WTC11 (cell line): ENCODE results near the gene SPHK1. TPM values are rescaled to one million over a fixed set of nuclear protein-coding genes. Genes with fewer than 3 reads are reported as not detected.

ENCODE experiments used
- ATAC-seq: fragments of 200-7000 bp; cut with Tn5 transposase; 2 replicates; pipeline ENCODE4 v1.10.0; 2021; ENCODE audit warnings: mild to moderate bottlenecking, moderate library complexity
- CTCF ChIA-PET: fragments of 300-600 bp; sonication (Branson Sonifier 250); formaldehyde crosslinking; loops from one replicate; lab custom pipeline; 2021; ENCODE audit warnings: antibody characterized with exemption; lab: Charles Lee
- POLR2A ChIA-PET: fragments of 350-600 bp; sonication (Branson Sonifier 250); formaldehyde crosslinking; loops from one replicate; lab custom pipeline; 2021; ENCODE audit warnings: antibody characterized with exemption; lab: Charles Lee
- DNase-seq: peaks from one replicate; pipeline ENCODE4 v3.0.0; 2021; ENCODE audit warnings: low spot score
- H3K27ac Mint-ChIP-seq: 2 replicates; pipeline ENCODE4 v1.8.0; 2021; ENCODE audit warnings: mixed read lengths
- H3K27me3 Mint-ChIP-seq: 2 replicates; pipeline ENCODE4 v1.8.0; 2021; ENCODE audit warnings: low read depth, mild to moderate bottlenecking, moderate library complexity, mixed read lengths
- H3K36me3 Mint-ChIP-seq: 2 replicates; pipeline ENCODE4 v1.8.0; 2021; ENCODE audit warnings: mixed read lengths
- H3K4me1 Mint-ChIP-seq: 2 replicates; pipeline ENCODE4 v1.8.0; 2022; ENCODE audit warnings: mixed read lengths
- H3K4me3 Mint-ChIP-seq: 2 replicates; pipeline ENCODE4 v1.8.0; 2021; ENCODE audit warnings: mild to moderate bottlenecking, moderate library complexity, mixed read lengths
- H3K9me3 Mint-ChIP-seq: 2 replicates; pipeline ENCODE4 v1.8.0; 2021; ENCODE audit warnings: mixed read lengths
- AR ChIP-seq: fragments of 250-450 bp; sonication (Bioruptor Pico); IDR thresholded peaks from 2 replicates; pipeline ENCODE4 v1.9.0; 2021; ENCODE audit warnings: mild to moderate bottlenecking
- ATF1 ChIP-seq: sonication (generic); formaldehyde crosslinking; IDR thresholded peaks from 2 replicates; pipeline ENCODE4 v1.8.1; 2023; ENCODE audit warnings: mild to moderate bottlenecking, moderate library complexity, missing genetic modification reagents
- ATF3 ChIP-seq: sonication (generic); formaldehyde crosslinking; conservative IDR thresholded peaks from 2 replicates; pipeline ENCODE4 v1.8.1; 2022; ENCODE audit warnings: mild to moderate bottlenecking, missing genetic modification reagents
- CBFB ChIP-seq: sonication (generic); formaldehyde crosslinking; IDR thresholded peaks from 2 replicates; pipeline ENCODE4 v1.8.1; 2022; ENCODE audit warnings: mild to moderate bottlenecking, low read depth, missing genetic modification reagents
- E2F5 ChIP-seq: sonication (generic); formaldehyde crosslinking; IDR thresholded peaks from 2 replicates; pipeline ENCODE4 v1.8.1; 2022; ENCODE audit warnings: mild to moderate bottlenecking, moderate library complexity, missing genetic modification reagents
- ELF4 ChIP-seq: sonication (generic); formaldehyde crosslinking; IDR thresholded peaks from 2 replicates; pipeline ENCODE4 v1.8.1; 2022; ENCODE audit warnings: low read depth, mild to moderate bottlenecking, moderate library complexity, missing genetic modification reagents
- HMGXB4 ChIP-seq: sonication (generic); formaldehyde crosslinking; IDR thresholded peaks from 2 replicates; pipeline ENCODE4 v1.8.1; 2023; ENCODE audit warnings: mild to moderate bottlenecking, moderate library complexity, missing genetic modification reagents
- IRF1 ChIP-seq: sonication (generic); formaldehyde crosslinking; IDR thresholded peaks from 2 replicates; pipeline ENCODE4 v1.8.0; 2023; ENCODE audit warnings: missing genetic modification reagents
- KAT7 ChIP-seq: sonication (generic); formaldehyde crosslinking; IDR thresholded peaks from 2 replicates; pipeline ENCODE4 v1.8.1; 2023; ENCODE audit warnings: missing genetic modification reagents, mild to moderate bottlenecking, borderline replicate concordance
- MLX ChIP-seq: sonication (generic); formaldehyde crosslinking; IDR thresholded peaks from 2 replicates; pipeline ENCODE4 v1.8.1; 2023; ENCODE audit warnings: mild to moderate bottlenecking, missing genetic modification reagents, moderate library complexity
- MXD4 ChIP-seq: fragments of 250-450 bp; sonication (Bioruptor Pico); IDR thresholded peaks from 2 replicates; pipeline ENCODE4 v1.8.0; 2021; ENCODE audit warnings: mild to moderate bottlenecking, moderate library complexity, borderline replicate concordance
- SMAD4 ChIP-seq: sonication (generic); formaldehyde crosslinking; IDR thresholded peaks from 2 replicates; pipeline ENCODE4 v1.8.0; 2022; ENCODE audit warnings: mild to moderate bottlenecking, missing genetic modification reagents
- SP1 ChIP-seq: sonication (generic); formaldehyde crosslinking; conservative IDR thresholded peaks from 2 replicates; pipeline ENCODE4 v1.8.1; 2022; ENCODE audit warnings: missing genetic modification reagents
- TCF7 ChIP-seq: sonication (generic); formaldehyde crosslinking; IDR thresholded peaks from 2 replicates; pipeline ENCODE4 v1.8.0; 2022; ENCODE audit warnings: mild to moderate bottlenecking, low read depth, missing genetic modification reagents, moderate library complexity
- TP53 ChIP-seq: sonication (generic); formaldehyde crosslinking; IDR thresholded peaks from 2 replicates; pipeline ENCODE4 v1.8.1; 2023; ENCODE audit warnings: mild to moderate bottlenecking, missing genetic modification reagents
- USF1 ChIP-seq: sonication (generic); formaldehyde crosslinking; IDR thresholded peaks from 2 replicates; pipeline ENCODE4 v1.8.0; 2022; ENCODE audit warnings: mild to moderate bottlenecking, missing genetic modification reagents
- ZBTB21 ChIP-seq: sonication (generic); formaldehyde crosslinking; IDR thresholded peaks from 2 replicates; pipeline ENCODE4 v1.8.1; 2023; ENCODE audit warnings: mild to moderate bottlenecking, missing genetic modification reagents, borderline replicate concordance
- ZBTB43 ChIP-seq: sonication (generic); formaldehyde crosslinking; IDR thresholded peaks from 2 replicates; pipeline ENCODE4 v1.8.1; 2023; ENCODE audit warnings: mild to moderate bottlenecking, missing genetic modification reagents
- ZMAT4 ChIP-seq: fragments of 250-450 bp; sonication (Bioruptor Pico); IDR thresholded peaks from 2 replicates; pipeline ENCODE4 v1.9.0; 2021; ENCODE audit warnings: mild to moderate bottlenecking
- ZNF232 ChIP-seq: sonication (generic); formaldehyde crosslinking; IDR thresholded peaks from 2 replicates; pipeline ENCODE4 v1.8.0; 2022; ENCODE audit warnings: mild to moderate bottlenecking, missing genetic modification reagents
- ZNF263 ChIP-seq: sonication (generic); formaldehyde crosslinking; IDR thresholded peaks from 2 replicates; pipeline ENCODE4 v1.8.1; 2022; ENCODE audit warnings: low read depth, mild to moderate bottlenecking, moderate library complexity, missing genetic modification reagents
- ZNF416 ChIP-seq: fragments of 250-450 bp; sonication (Bioruptor Pico); IDR thresholded peaks from 2 replicates; pipeline ENCODE4 v1.9.0; 2021; ENCODE audit warnings: mild to moderate bottlenecking, inconsistent platforms
- total RNA-seq: library from RNA; stranded (reverse); gene quantifications from 3 replicates; pipeline ENCODE4 v1.2.3, GENCODE V29; 2021

Gene SPHK1
- total RNA-seq, 1 experiment from 2014 or later, result 2.5 TPM

GRCh38 chr17:76419576-76420260, 35.3 kb downstream of the SPHK1 start:
- H3K36me3 Mint-ChIP-seq, result peaks cover 12% of the 10 kb centered on the region; the same call in 1 of the 2 replicates
- ChIA-PET POLR2A (no interaction called here), CTCF (interaction anchor here (0.9 to 1.2 kb wide), 3 partner anchors 9 to 22 kb away, joined by 4 read pairs; no protein-coding TSS in a partner anchor)
- ATAC-seq (no peak), DNase-seq (no peak)
- H3K27ac Mint-ChIP-seq, result peak overlapping the region; percentile 37; the same call in 1 of the 2 replicates
- H3K9me3 Mint-ChIP-seq, result no peaks in the 10 kb centered on the region
- H3K4me1 Mint-ChIP-seq, result peaks cover 46% of the 10 kb centered on the region
- H3K27me3 Mint-ChIP-seq, result no peaks in the 10 kb centered on the region
- TF ChIP-seq E2F5, result no peak
- TF ChIP-seq HMGXB4 (CRISPR knock-in tag), result no peak
- no peak for TF ChIP-seq AR (CRISPR knock-in tag)
- TF ChIP-seq CBFB, result no peak
- no peak for TF ChIP-seq ATF1 (CRISPR knock-in tag)
- TF ChIP-seq TCF7 (CRISPR knock-in tag), result no peak
- TF ChIP-seq ZNF416 (CRISPR knock-in tag), result no peak
- TF ChIP-seq KAT7, result no peak
- TF ChIP-seq USF1 (CRISPR knock-in tag), result no peak
- TF ChIP-seq ATF3 (CRISPR knock-in tag), result no peak
- TF ChIP-seq ZMAT4, result no peak
- TF ChIP-seq SMAD4 (CRISPR knock-in tag), result no peak
- H3K4me3 Mint-ChIP-seq, result no peak overlapping the region

GRCh38 chr17:76420356-76421043, 36.1 kb downstream of the SPHK1 start:
- no peak for ATAC-seq
- DNase-seq, result no peak
- peaks cover 42% of the 10 kb centered on the region for H3K4me1 Mint-ChIP-seq
- POLR2A ChIA-PET, result interaction anchor here (0.6 kb wide), 1 partner anchor 76 kb away, joined by 4 read pairs; no protein-coding TSS in a partner anchor
- H3K27ac Mint-ChIP-seq, result peak overlapping the region; percentile 69
- TF ChIP-seq SP1 (no peak), ZNF232 (CRISPR knock-in tag) (no peak), ZBTB43 (CRISPR knock-in tag) (no peak), ELF4 (CRISPR knock-in tag) (no peak), IRF1 (CRISPR knock-in tag) (no peak), CBFB (no peak), ZNF263 (CRISPR knock-in tag) (no peak), MXD4 (CRISPR knock-in tag) (no peak), MLX (CRISPR knock-in tag) (no peak), TP53 (CRISPR knock-in tag) (no peak), ZBTB21 (CRISPR knock-in tag) (no peak)
- no peaks in the 10 kb centered on the region for H3K27me3 Mint-ChIP-seq
- CTCF ChIA-PET, result interaction anchor here (0.7 to 1.4 kb wide), 6 partner anchors 9 to 102 kb away, joined by 3 to 10 read pairs (median 4); no protein-coding TSS in a partner anchor
- peaks cover 3% of the 10 kb centered on the region for H3K9me3 Mint-ChIP-seq
- no peak overlapping the region for H3K4me3 Mint-ChIP-seq
- peaks cover 15% of the 10 kb centered on the region for H3K36me3 Mint-ChIP-seq
